NCI-H1694 (cell line): ENCODE measurements around the gene PGS1.

ENCODE experiments used
- DNase-seq: peaks from one replicate; lab custom pipeline; 2025; lab: John Stamatoyannopoulos, UW

PGS1 gene

GRCh38 chr17:78427140-78427539 lies 48.7 kb downstream of the PGS1 start:
- DNase-seq, result no peak

DNA sequence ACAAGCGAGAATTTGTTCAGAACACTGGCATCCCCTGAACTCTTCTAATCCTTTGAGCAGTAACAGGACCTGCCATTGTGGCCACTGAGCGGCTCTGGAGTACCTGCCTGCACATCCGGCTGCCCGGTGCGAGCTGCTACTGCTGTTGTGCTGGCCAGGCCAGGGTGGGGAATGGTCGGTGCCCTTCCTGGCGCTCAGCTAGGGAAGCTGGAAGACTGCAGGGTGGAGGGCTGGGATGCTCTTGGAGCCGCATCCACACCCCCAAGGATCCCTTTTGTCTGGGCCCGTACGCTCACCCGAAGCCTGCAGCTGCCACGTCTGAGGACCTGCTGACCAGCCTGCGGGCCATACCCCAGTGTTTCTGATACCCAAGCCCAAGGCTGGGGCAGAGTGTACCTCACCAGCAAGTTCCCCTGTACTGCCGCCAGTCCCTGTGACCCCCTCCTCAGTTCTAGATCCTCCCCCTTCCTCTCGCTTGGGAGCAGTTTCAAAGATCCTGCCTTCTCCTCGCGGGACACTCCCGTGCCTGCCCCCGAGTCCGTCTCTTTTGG lies 49.7 kb downstream of the PGS1 start:
- no peak for DNase-seq

DNA sequence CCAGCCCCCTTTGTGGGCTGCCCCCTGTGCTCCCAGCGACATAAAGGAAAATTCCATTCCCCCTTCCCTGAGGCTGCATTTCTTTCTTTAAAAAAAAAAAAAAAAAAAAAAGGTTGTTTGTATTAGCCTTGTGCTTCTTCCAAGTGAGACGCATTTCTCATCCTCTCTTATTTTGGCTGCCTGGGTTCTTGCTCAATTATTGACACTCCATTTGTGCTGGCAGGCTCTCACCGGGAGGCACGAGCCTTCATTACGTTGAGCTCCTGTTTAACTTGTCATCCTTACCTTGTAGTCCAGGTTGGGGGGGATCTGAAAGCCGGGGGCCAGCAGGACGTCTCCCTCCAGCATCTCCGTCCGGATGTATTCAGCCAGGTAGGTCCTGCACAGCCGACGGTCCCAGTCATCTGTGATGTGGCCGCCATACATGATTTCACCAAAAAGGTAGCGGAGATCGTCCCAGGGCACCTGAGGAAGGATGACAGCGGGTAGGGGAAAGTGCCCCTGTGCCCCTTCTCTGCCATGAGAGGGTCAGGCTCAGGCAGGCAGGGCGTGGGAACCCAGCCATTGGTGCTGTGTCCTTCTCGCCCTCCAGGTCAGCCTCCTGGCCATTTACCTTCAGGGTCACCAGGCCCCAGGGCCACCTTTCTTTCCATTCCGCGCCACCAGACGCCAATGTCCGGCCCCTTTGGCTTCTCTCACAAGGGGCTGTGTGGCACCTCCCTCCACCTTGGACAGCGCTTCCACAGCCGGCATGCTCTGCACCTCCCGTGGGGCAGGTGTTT lies 50.6 kb downstream of the PGS1 start:
- DNase-seq, result no peak

DNA sequence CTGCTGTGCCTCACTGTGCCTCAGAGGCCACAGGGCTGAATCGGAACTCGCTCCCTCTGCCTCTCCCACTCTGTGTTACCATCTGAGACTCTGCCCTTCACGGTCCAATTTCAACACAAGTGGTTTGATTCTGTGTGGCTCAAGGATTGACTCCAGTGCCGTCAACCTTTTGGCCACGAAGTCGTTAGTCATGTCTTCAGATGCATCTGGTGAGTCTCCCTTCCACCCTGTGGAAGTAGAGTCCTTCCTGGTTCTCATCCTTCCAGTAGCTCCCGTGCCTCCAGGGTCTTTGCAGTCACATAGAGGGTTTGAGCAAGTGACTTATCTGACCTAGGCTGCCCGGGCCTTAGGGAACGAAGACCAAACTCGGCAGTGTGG lies 51.2 kb downstream of the PGS1 start:
- DNase-seq, result no peak

- no peak for DNase-seq
Measured at GRCh38 chr17:78430892-78431691, 52.6 kb downstream of the PGS1 start.

- DNase-seq, result no peak
Measured at GRCh38 chr17:78431692-78431958, 53.2 kb downstream of the PGS1 start.

GRCh38 chr17:78432226-78433012 lies 54.0 kb downstream of the PGS1 start:
- DNase-seq, result no peak

DNA sequence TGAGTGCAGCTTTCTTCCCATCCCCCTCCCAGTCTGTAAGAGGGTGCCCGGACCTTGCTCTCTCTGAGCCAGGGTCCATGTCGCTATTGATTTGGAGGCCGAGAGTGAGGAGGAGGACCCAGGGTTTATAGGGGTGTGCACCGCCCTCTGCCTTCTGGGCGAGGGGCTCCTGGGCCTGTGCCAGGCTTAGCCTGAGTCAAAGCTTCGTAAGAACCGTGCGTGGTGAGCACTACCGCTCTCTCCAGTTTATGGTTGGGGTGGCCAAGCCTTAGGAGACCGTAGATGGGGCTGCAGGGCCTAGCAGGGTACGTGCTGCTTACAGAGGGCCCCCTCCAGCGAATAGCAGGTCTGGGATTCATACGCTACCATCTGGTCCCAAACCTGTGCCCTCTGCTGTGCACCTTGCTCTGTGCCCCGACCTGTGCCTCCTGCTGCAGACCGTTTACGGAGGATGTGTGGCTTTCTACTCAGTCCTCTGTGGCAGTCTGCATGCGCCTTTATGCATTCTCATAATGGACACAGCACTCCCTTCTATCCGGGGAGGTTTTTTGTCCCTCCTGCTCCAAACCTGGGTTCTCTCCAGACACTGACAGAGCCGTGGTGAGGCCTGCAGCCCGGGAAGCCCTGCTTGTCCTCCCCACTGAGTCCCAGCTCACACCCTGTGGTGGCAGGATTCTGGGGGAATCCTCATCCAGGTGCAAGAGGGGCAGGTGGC lies 54.7 kb downstream of the PGS1 start:
- no peak for DNase-seq

DNA sequence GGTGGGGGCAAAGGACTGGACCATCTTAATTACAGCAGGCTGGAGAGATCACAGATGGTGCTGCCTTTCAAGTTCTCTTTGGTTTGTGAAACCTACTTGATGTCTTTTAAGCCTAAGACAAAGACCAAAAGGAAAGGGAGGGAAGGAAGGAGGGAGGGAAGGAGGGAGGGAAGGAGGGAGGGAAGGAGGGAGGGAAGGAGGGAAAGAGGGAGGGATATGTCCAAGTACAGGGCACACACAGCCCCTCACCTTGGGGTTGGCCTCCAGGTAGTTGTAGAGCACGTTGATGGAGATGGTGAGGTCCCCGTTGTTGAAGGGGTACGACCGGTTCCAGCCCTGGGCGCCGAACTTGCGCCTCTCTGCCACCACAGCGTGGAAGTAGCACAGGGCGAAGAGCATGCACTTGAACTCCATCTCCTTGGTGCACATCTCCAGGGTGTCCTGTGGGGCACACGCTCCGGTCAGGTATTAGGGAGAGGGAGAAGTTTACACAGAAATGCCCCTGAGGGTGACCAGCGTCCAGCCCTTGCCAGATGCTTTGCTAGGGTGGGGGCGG lies 55.4 kb downstream of the PGS1 start:
- DNase-seq, result no peak

DNA sequence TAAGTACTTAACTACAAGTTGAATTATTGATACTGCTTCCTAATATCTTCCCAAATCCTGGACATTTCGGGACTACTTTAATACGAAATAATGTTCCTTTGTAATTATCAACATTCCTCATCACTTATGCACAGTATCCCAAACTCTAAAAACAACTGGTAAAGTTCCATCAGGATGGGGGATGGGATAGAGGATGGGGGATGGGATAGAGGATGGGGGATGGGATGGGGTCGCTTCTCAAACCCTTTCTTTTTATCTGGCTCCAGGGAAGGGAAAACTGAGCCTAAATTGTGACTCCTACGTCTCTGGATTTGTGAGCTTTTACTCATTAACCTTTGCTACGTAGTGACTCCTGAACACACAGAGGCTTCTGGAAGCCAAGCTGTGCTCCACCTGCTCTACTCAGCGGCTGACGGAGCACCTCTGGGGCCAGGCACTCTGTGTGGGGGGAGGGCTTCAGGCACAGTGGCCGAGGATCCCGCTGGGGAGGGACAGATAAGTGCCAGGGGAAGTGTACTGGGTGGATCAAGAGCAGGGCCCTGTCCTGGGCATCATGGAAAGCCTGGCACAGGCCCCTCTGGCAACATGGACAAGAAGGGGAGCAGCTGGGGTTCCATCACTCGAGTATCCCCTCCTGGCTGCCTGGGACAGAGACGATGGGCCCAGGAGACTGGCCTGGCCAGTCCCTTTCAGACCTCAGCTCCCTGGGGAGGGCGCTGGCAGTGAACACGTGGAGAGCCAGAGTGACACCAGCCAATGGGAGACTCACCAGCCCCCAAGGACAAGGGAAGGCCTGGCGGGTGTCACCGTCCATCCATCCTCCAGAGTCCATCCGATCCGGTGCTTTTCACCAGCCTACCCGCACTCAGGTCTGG lies 56.2 kb downstream of the PGS1 start:
- DNase-seq, result no peak

DNA sequence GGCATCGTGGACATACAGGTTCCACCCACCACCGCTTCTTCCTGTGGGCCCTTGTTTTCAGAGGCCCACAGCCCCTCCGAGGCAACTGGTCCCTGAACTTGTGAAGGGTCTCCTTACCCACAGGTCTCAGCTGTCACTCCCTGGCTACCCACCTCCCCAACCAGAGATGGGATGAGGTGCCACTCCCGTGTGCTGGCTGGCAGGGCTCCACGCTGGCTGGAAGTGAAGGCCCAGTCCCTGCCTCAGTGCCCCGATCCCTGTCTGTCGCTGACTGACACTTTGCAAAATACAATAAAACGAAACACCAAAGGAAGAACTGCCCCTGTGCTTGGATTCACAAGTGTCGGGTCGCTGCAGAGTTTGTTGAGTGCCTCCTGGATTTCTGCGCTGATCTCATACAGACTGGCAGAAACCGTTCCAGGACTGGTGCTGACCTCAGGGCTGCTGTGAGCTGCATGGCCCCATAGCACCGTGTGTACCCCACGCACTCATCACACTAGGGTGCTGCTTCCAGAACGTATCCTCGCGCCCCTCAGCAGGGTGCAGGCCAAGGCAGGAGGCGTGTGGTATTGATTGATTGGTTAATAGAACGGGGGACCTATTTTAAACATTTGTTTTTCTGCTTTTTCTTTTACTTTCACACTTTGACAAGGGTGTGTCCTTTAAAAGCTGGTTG lies 57.0 kb downstream of the PGS1 start:
- no peak for DNase-seq

GRCh38 chr17:78437508-78438169 lies 59.2 kb downstream of the PGS1 start:
- no peak for DNase-seq

DNA sequence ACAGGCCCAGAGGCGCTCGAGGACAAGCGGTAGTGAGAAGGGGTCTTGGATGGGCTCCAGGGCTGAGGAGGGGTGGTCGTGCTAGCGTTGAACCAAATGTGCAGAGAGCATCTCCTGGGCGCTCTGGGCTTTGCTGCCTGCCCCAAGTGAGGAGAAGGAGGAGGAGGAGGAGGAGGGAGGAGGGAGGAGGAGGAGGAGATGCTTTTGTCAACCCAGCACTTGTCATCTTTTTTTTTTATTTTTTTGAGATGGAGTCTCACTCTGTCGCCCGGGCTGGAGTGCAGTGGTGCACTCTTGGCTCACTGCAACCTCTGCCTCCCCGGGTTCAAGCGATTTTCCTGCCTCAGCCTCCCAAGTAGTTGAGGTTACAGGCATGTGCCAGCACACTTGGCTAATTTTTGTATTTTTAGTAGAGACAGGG lies 59.8 kb downstream of the PGS1 start:
- no peak for DNase-seq

DNA sequence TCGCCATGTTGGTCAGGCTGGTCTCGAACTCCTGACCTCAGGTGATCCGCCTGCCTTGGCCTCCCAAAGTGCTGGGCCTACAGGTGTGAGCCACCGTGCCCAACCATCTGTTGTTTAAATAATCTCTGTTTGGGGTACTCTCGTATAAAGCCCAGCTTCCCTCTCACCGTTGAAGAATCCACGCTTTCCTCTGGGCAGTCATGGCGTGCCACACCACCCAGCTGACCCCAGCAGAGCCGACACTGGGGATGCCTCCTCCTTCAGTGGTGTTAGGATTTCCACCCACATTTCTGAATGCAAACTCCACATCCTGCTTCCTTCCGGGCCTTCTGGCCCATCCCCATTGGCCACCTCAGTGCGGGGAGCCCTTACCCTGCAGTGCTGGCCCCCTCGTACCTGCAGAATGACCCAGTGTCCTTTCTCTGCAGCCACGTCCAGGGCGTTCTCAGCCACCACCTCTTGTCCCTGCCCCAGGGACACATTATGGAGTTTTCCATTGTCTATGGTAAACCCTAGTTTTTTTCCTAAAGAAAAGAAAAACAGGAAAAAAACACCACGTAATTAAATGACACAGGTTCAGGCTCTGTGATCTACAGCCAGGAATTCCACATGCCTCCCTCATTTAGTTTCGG lies 60.4 kb downstream of the PGS1 start:
- DNase-seq, result no peak

- DNase-seq, result no peak
Measured at GRCh38 chr17:78441271-78441971, 63.0 kb downstream of the PGS1 start.

GRCh38 chr17:78442648-78443218 lies 64.3 kb downstream of the PGS1 start:
- DNase-seq, result no peak

DNA sequence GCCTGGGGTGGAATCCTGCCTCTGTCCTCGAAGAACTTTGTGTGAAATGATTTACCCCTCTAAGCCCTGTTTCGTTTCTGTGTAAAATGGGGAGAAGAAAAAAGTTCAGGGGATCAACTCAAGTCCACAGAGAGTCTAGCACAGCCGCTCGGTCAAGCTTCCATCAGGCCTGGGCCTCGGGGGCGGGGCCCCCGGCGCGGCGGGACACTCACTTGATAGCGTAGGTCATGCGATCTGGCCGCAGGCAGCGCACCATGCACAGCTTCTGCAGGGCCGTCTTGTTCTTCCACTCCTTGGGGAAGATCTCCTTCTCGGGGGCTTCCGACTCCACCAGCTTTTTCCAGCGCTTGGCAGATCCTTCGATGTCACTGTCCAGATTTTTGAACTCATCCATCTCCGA lies 65.9 kb downstream of the PGS1 start:
- no peak for DNase-seq

- no peak for DNase-seq
Measured at GRCh38 chr17:78446833-78447232, 68.4 kb downstream of the PGS1 start.
